ENCODE results near the gene STK40. TPM values are rescaled to one million over a fixed set of nuclear protein-coding genes. Genes with fewer than 3 reads are reported as not detected.
A peak's percentile ranks its signal among the peaks of the same experiment; 100 is the strongest.

The STK40 gene
- polyA plus RNA-seq, 3 donors = 40.2 to 65.9 (median 55.8) TPM

GRCh38 chr1:36324353-36324703 lies 61.4 kb downstream of the STK40 start:
- Histone ChIP-seq H3K36me3 (replicated peaks in 1 of 2; ENCODE audit: control insufficient read depth in 1 of 2, insufficient read depth in 2 of 2, low read length in 2 of 2) (no peaks in the 10 kb centered on the region), H3K9me3 (replicated peaks in 1 of 2; ENCODE audit: control insufficient read depth in 1 of 2, insufficient read depth in 1 of 2, low read length in 2 of 2) (no peaks in the 10 kb centered on the region), H3K4me3 (replicated peaks in 1 of 3; ENCODE audit: low read depth in 2 of 3, low read length in 3 of 3) (peak overlapping the region in 1 of 3 experiments; percentile 82), H2AFZ (ENCODE audit: insufficient read depth, low read depth, low read length, poor library complexity, severe bottlenecking) (peak overlapping the region; percentile 85), H3K27me3 (ENCODE audit: control insufficient read depth in 2 of 2, insufficient read depth in 2 of 2, low read length in 2 of 2) (peaks cover 0 to 17% of the 10 kb centered on the region in 2 donors), H3K4me1 (ENCODE audit: control insufficient read depth in 1 of 2, insufficient read depth in 2 of 2, low read length in 2 of 2) (peaks cover 38 to 52% of the 10 kb centered on the region in 2 donors), H3K79me2 (ENCODE audit: insufficient read depth, low read length) (no peaks in the 10 kb centered on the region), H3K4me2 (replicated peaks; ENCODE audit: extremely low read depth, low read length, poor library complexity, severe bottlenecking) (peak overlapping the region; percentile 92), H4K20me1 (ENCODE audit: insufficient read depth, low read length) (peaks cover 14% of the 10 kb centered on the region), H3K9ac (ENCODE audit: insufficient read depth, low read length, poor library complexity, severe bottlenecking) (no peak overlapping the region), H3K27ac (ENCODE audit: low read depth in 1 of 2, low read length in 2 of 2) (no peak overlapping the region)
- intact Hi-C loops (cut with micrococcal nuclease) = no loop called here
- DNase-seq = no peak
- Mint-ChIP-seq H3K36me3 (peaks cover 0 to 5% of the 10 kb centered on the region in 2 donors), H3K27ac (no peak overlapping the region), H3K27me3 (ENCODE audit: low read depth in 3 of 3) (peaks cover 23 to 45% (median 28%) of the 10 kb centered on the region in 3 donors), H3K9me3 (peaks cover 0 to 3% (median 0%) of the 10 kb centered on the region in 7 donors), H3K4me3 (peak overlapping the region in 1 of 2 donors; percentile 56), H3K4me1 (peaks cover 41% of the 10 kb centered on the region)
- no peak for TF ChIP-seq CTCF (IDR thresholded peaks at IDR 0.05)
- WGBS (ENCODE audit: insufficient coverage) = no CpG with 5 or more reads among the region's 9 CpGs

GRCh38 chr1:36323636-36324352 lies 61.9 kb downstream of the STK40 start, which contains the start of gene EVA1B:
EVA1B (minus strand) TSS chr1:36323645; CDS start chr1:36323037, 608 bp downstream.
- peak within 1 kb of the TSS; percentile 45 to 82 (median 68) for H3K4me3 ChIP-seq (replicated peaks in 1 of 3; ENCODE audit: low read depth in 2 of 3, low read length in 3 of 3)
- intact Hi-C loops (cut with micrococcal nuclease) = no loop called here
- Mint-ChIP-seq H3K27me3 (ENCODE audit: low read depth in 3 of 3) (peaks cover 23 to 46% (median 28%) of the 10 kb centered on the region in 3 donors), H3K36me3 (peaks cover 0 to 5% of the 10 kb centered on the region in 2 donors), H3K4me1 (peaks cover 37% of the 10 kb centered on the region), H3K4me3 (peak within 1 kb of the TSS; percentile 79 to 87), H3K27ac (peak within 1 kb of the TSS in 5 of 7 donors; percentile 21 to 82 (median 70)), H3K9me3 (peaks cover 0 to 3% (median 0%) of the 10 kb centered on the region in 7 donors)
- no peaks in the 10 kb centered on the region for H3K36me3 ChIP-seq (replicated peaks in 1 of 2; ENCODE audit: control insufficient read depth in 1 of 2, insufficient read depth in 2 of 2, low read length in 2 of 2)
- H3K4me1 ChIP-seq (ENCODE audit: control insufficient read depth in 1 of 2, insufficient read depth in 2 of 2, low read length in 2 of 2) = peaks cover 35 to 46% of the 10 kb centered on the region in 2 donors
- no peak for TF ChIP-seq CTCF (IDR thresholded peaks at IDR 0.05)
- 2% methylated on average over 12 of the region's 36 CpGs for WGBS (ENCODE audit: insufficient coverage)
- no peaks in the 10 kb centered on the region for H3K79me2 ChIP-seq (ENCODE audit: insufficient read depth, low read length)
- H3K9ac ChIP-seq (ENCODE audit: insufficient read depth, low read length, poor library complexity, severe bottlenecking) = peak within 1 kb of the TSS; percentile 67
- H3K27ac ChIP-seq (ENCODE audit: low read depth in 1 of 2, low read length in 2 of 2) = no peak within 1 kb of the TSS
- peak within 1 kb of the TSS; percentile 92 for H3K4me2 ChIP-seq (replicated peaks; ENCODE audit: extremely low read depth, low read length, poor library complexity, severe bottlenecking)
- H3K9me3 ChIP-seq (replicated peaks in 1 of 2; ENCODE audit: control insufficient read depth in 1 of 2, insufficient read depth in 1 of 2, low read length in 2 of 2) = no peaks in the 10 kb centered on the region
- H4K20me1 ChIP-seq (ENCODE audit: insufficient read depth, low read length) = peaks cover 14% of the 10 kb centered on the region
- H2AFZ ChIP-seq (ENCODE audit: insufficient read depth, low read depth, low read length, poor library complexity, severe bottlenecking) = peak within 1 kb of the TSS; percentile 85
- H3K27me3 ChIP-seq (ENCODE audit: control insufficient read depth in 2 of 2, insufficient read depth in 2 of 2, low read length in 2 of 2) = peaks cover 0 to 17% of the 10 kb centered on the region in 2 donors
- DNase-seq = peak in 2 of 3 donors; percentile 37 to 42

Measured in CD14-positive monocyte (primary cell).